Tibial nerve (tissue), 4 donors: ENCODE data around the gene SLC25A43. TPM values are rescaled to one million over a fixed set of nuclear protein-coding genes. Genes with fewer than 3 reads are reported as not detected.

Source experiments
- DNase-seq, 2 donors: peaks; one replicate each; pipeline ENCODE4 v3.0.0-alpha.2; 2019; ENCODE audit warnings: low spot score in 2 of 2
- H3K27ac ChIP-seq, 4 donors: fragments of 200-600 bp; sonication (generic) in 3 of 4; one replicate each; pipeline ENCODE4 v1.5.1; 2017 to 2019; ENCODE audit warnings: mild to moderate bottlenecking in 1 of 4
- H3K27me3 ChIP-seq, 2 donors: fragments of 200-600 bp; sonication (generic) in 1 of 2; one replicate each; pipeline versions ENCODE4 v1.5.1 to v1.6.0; 2017 to 2019
- H3K36me3 ChIP-seq, 3 donors: fragments of 200-600 bp; sonication (generic); one replicate each; pipeline ENCODE4 v1.5.1; 2018 to 2019
- H3K4me1 ChIP-seq, 4 donors: fragments of 200-600 bp; sonication (generic) in 3 of 4; one replicate each; pipeline ENCODE4 v1.5.1; 2017 to 2019
- H3K4me3 ChIP-seq, 4 donors: fragments of 200-600 bp; sonication (generic) in 3 of 4; one replicate each; pipeline ENCODE4 v1.5.1; 2017 to 2019; ENCODE audit warnings: mild to moderate bottlenecking in 1 of 4, moderate library complexity in 1 of 4
- H3K9me3 ChIP-seq, 4 donors: fragments of 200-600 bp; sonication (generic) in 3 of 4; one replicate each; pipeline ENCODE4 v1.5.1; 2017 to 2019
- CTCF ChIP-seq, 5 experiments: fragments of 200-600 bp in 3 of 5; fragments of 450-650 bp in 2 of 5; sonication (generic) in 3 of 5; IDR thresholded peaks; one replicate each; pipeline ENCODE4 v1.5.1; 2016 to 2019; ENCODE audit warnings: antibody characterized with exemption in 5 of 5, mild to moderate bottlenecking in 3 of 5, moderate library complexity in 2 of 5
- EP300 ChIP-seq, 2 donors: sonication (generic); formaldehyde crosslinking; IDR thresholded peaks; one replicate each; pipeline ENCODE4 v1.6.1; 2017; ENCODE audit warnings: antibody characterized with exemption in 2 of 2, mild to moderate bottlenecking in 1 of 2
- POLR2A ChIP-seq, 2 donors: fragments of 450-650 bp; IDR thresholded peaks; one replicate each; pipeline ENCODE4 v1.6.1; 2017; ENCODE audit warnings: antibody characterized with exemption in 2 of 2, mild to moderate bottlenecking in 2 of 2, moderate library complexity in 2 of 2
- WGBS, 2 donors: methylation state at CpG; one replicate each; pipeline ENCODE4 v1.1.5; 2018; 5-methylcytosine and 5-hydroxymethylcytosine counted together
- small RNA-seq: library from RNA; depleted of rRNA; stranded (forward); fragments of <200 nt; gene quantifications from one replicate; pipeline ENCODE3, GENCODE V24; 2016
- total RNA-seq, 4 donors: library from RNA; depleted of rRNA; stranded (reverse); fragments of >200 nt; gene quantifications; one replicate each; pipeline ENCODE4 v1.1.0, GENCODE V29; 2016

SLC25A43 gene
- total RNA-seq, 4 donors from 2014 or later = 37.8 to 46.8 (median 45.5) TPM

GRCh38 chrX:119502727-119503483 lies 103.8 kb downstream of the SLC25A43 start:
- Histone ChIP-seq H3K36me3 (no peaks in the 10 kb centered on the region), H3K27ac (peak overlapping the region in 1 of 4 donors; percentile 26), H3K4me3 (no peak overlapping the region), H3K27me3 (no peaks in the 10 kb centered on the region), H3K9me3 (no peaks in the 10 kb centered on the region), H3K4me1 (peaks cover 0 to 13% (median 0%) of the 10 kb centered on the region in 4 donors)
- 21 to 49% methylated on average over 8 to 11 of the region's 11 CpGs for WGBS, 2 donors
- DNase-seq = no peak
- TF ChIP-seq EP300 (IDR thresholded peaks at IDR 0.05) = no peak
- TF ChIP-seq CTCF (IDR thresholded peaks at IDR 0.05) = no peak
- no peak for TF ChIP-seq POLR2A (IDR thresholded peaks at IDR 0.05)

- Histone ChIP-seq H3K4me3 (no peak overlapping the region), H3K36me3 (no peaks in the 10 kb centered on the region), H3K4me1 (peaks cover 0 to 13% (median 0%) of the 10 kb centered on the region in 4 donors), H3K9me3 (no peaks in the 10 kb centered on the region), H3K27me3 (no peaks in the 10 kb centered on the region), H3K27ac (peak overlapping the region in 1 of 4 donors; percentile 26)
- WGBS, 2 donors = 47 to 50% methylated on average over 2 of the region's 2 CpGs
- DNase-seq = no peak
- TF ChIP-seq POLR2A (IDR thresholded peaks at IDR 0.05) = no peak
- TF ChIP-seq CTCF (IDR thresholded peaks at IDR 0.05) = no peak
- TF ChIP-seq EP300 (IDR thresholded peaks at IDR 0.05) = no peak
Observed at GRCh38 chrX:119503484-119503861, 104.3 kb downstream of the SLC25A43 start.

Small RNAs within 50 kb of the gene (small RNA-seq; reads per million reads assigned to genes)
- gene RNU1-67P (not detected), gene RNY3P16 (not detected)

Other genes starting within 250 kb of the SLC25A43 start
- gene PGRMC1, start 163.1 kb upstream of the SLC25A43 start, total RNA-seq = 100 to 1,000 TPM; 151 to 201 (median 169) TPM
- 100 to 1,000 TPM in 2 of 4 donors, 10 to 100 TPM in 2; 79.3 to 176 (median 93.3) TPM for gene SLC25A5, start 69.1 kb downstream of the SLC25A43 start, total RNA-seq
- 10 to 100 TPM; 19.2 to 35.5 (median 30.2) TPM for gene STEEP1, start 166.1 kb downstream of the SLC25A43 start, total RNA-seq
- gene UBE2A, start 175.2 kb downstream of the SLC25A43 start, total RNA-seq = 10 to 100 TPM; 31.8 to 62.5 (median 40.5) TPM
- gene NKRF, start 207.1 kb downstream of the SLC25A43 start, total RNA-seq = 1 to 10 TPM; 4.4 to 9.0 (median 6.4) TPM